ENCODE results near the gene TAS2R46.
"Not testable (repeated sequence)": the region's sequence is repeated elsewhere in the genome, so short reads cannot be mapped to it uniquely, and the experiment has no call there.

The TAS2R46 gene, protein sequence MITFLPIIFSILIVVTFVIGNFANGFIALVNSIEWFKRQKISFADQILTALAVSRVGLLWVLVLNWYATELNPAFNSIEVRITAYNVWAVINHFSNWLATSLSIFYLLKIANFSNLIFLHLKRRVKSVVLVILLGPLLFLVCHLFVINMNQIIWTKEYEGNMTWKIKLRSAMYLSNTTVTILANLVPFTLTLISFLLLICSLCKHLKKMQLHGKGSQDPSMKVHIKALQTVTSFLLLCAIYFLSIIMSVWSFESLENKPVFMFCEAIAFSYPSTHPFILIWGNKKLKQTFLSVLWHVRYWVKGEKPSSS

DNA sequence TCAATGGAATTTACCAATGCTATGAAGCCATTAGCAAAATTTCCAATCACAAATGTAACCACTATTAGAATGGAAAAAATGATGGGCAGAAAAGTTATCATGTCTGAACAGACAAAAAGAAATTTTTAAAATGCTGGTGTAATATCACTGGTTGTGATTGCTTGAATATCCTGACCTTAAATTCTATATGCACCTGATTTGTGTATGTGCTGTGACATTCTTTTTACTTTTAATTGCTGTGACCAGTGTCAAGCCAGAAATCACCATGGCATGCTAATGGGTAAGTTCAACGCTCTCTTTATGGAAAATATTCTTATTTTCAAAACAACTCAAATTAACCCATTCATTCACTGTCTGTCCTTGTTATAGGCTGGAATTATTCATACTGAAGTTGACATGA is at the start of gene TAS2R46:
TAS2R46 (minus strand) TSS at position 101 of the 400 bp plus-strand sequence; CDS start at position 101, 0 bp downstream.
- not testable (repeated sequence) for DNase-seq

DNA sequence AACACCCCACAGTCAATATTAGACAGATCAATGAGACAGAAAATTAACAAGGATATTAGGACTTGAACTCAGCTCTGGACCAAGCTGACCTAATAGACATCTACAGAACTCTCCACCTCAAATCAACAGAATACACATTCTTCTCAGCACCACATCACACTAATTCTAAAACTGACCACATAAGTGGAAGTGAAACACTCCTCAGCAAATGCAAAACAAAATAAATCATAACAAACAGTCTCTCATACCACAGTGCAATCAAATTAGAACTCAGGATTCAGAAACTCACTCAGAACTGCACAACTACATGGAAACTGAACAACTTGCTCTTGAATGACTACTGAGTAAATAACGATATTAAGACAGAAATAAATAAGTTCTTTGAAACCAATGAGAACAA is 49.1 kb upstream of the TAS2R46 start:
- not testable (repeated sequence) for DNase-seq

DNA sequence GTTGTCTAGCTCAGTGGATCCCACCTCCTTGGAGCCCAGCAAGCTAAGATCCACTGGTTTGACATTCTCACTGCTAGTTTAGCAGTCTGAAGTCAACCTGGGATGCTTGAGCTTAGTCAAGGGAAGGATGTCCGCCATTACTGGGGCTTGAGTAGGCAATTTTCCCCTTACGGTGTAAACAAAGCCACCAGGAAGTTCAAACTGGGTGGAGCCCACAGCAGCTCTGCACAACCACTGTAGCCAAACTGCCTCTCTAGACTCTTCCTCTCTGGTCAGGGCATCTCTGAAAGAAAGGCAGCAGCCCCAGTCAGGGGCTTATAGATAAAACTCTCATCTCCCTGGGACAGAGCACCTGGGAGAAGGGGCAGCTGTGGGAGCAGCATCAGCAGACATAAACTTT is 46.8 kb upstream of the TAS2R46 start:
- DNase-seq = no peak

DNA sequence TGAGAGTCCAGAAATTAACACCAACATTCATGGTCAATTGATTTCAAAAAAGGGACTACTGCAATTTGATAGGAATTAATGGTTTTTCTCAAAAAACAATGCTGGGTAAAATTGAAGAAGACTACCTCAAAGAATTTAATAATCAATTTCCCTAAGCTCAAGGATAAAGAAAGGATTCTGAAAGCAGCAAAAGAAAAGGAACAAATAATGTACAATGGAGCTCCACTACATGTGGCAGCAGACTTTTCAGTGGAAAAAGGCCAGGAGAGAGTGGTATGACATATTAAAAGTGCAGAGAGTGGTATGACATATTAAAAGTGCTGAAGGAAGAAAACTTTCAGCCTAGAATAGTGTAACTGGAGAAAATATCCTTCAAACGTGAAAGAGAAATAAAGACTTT is 45.6 kb upstream of the TAS2R46 start:
- no peak for DNase-seq

DNA sequence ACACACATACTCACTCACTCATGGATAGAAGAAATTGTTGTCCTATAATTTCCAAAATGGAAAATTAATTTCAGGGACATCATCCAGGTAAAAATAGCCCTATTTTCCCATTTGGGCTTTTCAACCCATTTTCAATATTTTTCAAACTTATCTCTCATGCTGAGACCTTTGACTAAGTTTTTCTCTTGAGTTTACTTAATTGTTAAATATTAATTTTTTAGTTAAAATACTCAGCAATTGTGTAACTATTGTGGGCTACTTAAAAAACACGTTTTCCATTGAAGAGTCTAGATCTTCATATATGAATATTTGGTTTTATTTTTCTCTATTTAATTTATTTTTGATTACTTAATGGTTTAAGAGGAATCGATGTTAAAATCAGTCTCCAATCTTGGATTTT is 44.2 kb upstream of the TAS2R46 start:
- no peak for DNase-seq

DNA sequence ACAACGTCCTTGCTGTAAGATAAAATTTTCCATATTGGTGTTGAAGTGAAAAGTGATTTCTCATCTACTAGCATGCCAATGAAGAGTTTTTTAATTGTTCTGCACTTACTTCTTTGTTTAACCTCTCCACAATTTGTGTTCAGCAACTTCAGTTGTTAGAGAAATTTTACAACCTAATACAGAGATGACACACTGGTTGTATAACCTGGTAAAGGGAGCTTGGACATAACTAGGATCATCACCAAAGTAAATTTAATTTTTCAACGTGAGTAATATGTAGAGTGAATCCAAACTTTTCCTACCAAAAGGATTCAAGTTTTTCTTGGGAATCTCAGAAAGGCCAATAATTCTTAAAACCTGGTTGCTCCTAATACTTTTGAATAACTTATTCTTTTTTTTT is 43.5 kb upstream of the TAS2R46 start:
- no peak for DNase-seq

DNA sequence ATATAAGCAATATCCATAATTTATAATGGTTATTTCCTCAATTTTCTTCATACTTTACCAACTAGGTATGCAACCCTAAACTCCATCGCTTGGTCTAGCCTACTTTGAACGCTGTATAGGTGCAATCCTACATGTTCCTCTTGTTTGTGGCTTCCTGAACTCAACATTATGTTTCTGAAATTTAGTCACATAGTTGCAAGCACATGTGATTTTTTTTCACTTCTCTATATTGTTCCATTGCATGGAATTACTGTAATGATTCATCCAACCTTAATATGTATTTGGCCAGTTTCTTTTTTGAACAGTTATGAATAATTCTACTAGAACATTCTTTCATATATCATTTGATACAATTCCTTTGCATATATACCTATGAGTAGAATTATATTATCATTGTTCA is 32.8 kb upstream of the TAS2R46 start:
- not testable (repeated sequence) for DNase-seq

DNA sequence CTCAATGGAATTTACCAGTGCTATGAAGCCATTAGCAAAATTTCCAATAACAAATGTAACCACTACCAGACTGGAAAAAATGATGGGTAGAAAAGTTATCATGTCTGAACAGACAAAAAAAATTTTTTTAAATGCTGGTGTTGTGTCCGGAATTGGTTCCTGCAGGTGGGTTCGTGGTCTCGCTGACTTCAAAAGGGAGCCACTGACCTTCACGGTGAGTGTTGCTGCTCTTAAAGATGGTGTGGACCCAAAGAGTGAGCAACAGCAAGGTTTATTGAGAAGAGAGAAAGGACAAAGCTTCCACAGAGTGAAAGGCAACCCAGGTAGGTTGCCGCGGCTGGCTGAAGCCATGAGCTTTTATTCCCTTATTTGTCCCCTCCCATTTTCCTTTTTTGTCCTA is 30.0 kb upstream of the TAS2R46 start, which contains the start of gene TAS2R43:
TAS2R43 (minus strand) TSS at position 186 of the 400 bp plus-strand sequence; CDS start at position 102, 84 bp downstream.
- DNase-seq = no peak

DNA sequence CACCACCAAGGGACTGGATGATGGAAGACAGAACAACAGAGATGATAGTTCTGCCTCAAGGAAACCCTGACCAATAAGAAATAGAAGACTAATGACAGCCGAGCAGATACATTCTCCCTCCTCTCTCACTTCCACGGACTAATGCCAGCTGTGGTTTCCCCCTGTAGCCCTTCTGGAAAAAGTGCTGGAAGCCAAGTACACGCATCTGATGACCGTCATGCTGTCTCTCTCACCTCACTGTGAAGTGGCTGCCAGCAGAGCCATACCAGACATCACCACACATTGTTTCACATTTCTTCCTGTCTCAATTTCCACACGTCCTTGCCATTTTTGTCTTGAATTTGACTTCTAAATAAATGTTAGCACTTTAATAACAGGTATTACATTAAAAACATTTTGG is 27.2 kb upstream of the TAS2R46 start:
- no peak for DNase-seq

DNA sequence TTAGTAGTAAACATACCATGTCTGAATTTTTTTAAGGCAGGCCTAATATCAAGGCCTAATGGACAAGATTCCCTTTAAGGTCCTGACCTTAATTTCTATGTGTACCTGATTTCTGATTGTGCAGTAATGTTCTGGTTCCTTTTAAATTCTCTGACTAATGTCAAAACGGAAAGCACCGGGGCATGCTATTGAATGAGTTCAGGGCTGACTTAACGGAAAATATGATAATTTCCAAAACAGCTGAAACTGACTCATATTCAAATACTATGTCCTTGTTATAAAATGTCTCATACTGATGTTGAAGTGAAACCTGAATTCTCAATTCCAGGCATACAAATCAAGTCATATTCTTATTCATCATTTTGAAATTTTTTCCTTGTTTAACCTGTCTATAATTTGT is 23.3 kb upstream of the TAS2R46 start:
- DNase-seq = no peak

DNA sequence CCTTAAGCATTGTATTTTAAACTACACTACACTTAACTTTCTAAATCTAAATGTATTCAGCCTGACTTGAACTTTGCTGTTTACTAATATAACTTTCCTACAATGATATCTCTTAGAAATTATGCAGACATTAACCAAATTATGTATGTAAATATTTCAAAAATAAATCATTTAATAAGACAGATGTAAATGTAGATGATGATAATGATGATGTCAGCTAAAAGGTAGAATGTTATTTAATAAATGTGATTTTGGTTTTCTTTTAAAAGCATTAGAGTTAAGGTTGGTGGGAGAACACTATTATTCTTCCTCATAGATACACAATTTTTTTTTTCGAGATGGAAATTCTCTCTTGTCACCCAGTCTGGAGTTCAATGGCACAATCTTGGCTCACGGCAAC is 19.9 kb upstream of the TAS2R46 start:
- DNase-seq = no peak

DNA sequence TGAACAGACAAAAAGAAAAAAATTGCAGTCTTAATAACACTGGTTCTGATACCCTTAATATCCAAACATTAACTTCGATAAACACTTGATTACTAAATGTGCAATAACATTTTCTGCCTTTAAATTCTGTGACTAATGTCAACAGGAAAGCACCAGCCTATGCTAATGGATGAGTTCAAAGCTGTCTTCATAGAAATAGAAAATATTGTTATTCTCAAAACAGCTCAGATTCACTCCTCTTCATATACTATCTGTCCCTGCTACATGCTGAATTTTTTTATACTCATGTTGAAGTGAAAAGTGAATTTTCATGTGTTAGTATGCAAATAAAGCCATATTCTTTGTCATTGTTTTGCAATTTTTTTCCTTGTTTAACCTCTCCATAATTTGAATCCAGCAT is 16.2 kb upstream of the TAS2R46 start:
- DNase-seq = no peak

DNA sequence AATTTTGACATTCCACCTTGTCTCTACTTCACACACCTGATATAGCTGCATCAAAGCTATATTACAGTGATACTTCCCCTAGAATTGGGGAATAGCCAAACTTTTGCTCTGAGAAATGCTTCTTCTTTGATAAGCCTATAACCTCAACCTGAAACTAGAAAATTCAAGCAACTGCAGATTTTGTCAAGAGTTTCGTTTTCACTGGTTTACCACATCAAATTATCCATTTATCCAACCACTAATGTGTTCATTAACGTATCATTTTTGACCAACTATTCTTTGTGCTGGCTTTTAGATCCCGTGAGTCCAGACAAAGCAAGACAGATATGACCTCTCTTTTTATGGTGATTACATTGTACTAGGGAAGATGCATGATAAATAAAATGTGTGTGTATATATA is 13.5 kb upstream of the TAS2R46 start:
- DNase-seq = no peak

DNA sequence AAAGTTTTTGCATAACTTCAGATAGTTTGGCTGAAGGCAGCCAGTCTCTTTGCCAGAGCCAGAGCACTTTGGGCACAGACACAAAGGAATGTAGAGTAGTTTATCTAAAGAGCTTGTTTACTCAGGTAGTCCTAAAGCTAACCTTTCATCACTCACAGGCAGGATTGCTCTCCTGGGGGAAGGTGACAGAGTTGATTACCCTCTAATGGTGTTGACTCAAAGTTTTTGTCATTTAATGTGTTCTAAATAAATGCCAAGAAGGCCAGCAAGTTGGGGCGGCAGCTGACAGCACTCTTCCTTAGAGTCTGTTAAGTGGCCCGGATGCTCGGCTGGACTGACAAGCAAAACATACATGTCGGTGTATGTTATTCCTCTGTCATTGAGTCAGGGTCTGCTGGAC is 9.3 kb upstream of the TAS2R46 start:
- no peak for DNase-seq

DNA sequence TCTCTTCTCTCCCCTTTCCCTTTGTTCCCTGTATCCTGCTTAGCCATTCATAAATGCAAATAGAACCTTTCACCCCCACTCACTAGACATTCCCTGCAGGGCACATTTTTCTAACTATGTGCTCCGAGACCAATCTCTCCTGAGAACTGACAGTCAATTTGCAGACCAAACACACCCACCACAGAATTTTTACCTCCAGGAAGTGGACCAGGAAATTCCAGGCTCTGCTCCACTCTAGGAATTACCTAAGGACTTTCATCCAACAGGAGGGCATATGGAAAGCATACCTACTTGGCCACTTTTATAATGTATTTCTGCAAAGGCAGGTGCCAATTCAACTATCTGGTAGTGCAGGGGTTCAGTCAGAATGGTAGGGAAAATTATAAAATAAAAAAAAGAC is 8.9 kb upstream of the TAS2R46 start:
- DNase-seq = no peak

DNA sequence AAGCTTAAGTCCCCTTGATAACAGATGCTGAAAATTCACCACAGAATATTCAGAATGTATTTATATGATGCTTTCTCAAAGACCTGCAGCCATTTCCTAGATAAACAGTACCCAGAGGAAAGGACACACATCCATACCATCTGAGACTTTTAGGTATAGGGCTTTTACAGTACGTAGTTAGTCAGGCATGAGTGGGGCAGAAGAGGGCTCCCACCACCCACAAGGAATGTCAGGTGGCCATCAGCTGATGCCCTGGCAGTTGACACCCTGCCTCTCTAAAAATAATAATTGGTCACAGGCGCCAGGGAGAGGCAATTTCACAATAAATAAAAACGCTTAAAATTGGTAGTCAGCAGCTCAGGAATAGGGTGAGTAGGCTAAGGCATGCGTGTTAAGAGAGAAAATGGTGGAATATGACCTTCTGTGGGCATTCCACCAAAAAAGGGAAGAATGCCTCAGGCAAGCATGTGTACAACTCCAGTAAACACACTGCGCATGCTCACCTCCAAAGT is 7.8 kb upstream of the TAS2R46 start:
- no peak for DNase-seq

DNA sequence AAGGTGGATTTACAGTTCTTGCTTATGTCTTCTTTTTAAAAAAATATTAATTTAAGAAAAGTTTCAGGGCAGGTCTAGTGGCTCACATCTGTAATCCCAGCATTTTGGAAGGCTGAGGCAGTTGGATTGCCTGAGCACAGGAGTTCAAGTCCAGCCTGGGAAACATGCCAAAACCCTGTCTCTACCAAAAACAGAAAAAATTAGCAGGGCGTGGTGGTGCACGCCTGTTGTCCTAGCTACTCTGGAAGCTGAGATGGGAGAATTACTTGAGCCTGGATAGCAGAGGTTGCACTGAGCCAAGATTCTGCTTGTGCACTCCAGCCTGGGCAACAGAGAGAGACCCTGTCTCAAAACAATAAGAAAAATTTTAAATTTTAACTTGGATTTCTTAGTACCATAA is 5.4 kb upstream of the TAS2R46 start:
- DNase-seq = no peak

DNA sequence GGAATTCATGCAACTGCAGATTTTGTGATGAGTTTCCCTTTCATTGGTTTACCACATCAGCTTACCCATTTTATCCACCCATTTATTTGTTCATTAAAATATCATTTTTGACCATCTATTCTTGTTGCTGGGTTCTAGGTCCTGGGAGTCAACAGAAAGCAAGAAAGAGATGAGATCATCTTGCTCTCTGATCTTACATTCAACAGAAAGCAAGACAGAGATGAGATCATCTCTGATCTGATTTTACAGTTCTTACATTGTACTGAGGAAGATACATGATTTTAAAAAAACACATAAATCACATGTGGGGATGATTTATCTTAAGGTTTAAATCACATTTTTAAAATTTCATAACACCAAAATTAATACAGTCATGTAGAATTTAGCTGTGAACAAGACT is 2.3 kb downstream of the TAS2R46 start:
- DNase-seq = no peak

DNA sequence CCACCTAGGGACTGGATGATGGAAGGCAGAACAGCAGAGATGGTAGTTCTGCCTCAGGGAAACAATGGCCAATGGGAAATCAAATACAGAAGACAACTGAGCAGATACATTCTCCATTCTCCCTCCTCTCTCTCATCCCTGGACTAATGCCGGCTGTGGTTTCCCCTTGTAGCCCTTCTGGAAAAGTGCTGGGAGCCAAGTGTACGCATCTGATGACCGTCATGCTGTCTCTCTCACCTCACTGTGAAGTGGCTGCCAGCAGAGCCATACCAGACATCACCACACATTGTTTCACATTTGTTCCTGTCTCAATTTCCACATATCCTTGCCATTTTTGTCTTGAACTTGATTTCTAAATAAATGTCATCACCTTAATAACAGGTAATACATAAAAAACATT is 3.1 kb downstream of the TAS2R46 start:
- DNase-seq = no peak

DNA sequence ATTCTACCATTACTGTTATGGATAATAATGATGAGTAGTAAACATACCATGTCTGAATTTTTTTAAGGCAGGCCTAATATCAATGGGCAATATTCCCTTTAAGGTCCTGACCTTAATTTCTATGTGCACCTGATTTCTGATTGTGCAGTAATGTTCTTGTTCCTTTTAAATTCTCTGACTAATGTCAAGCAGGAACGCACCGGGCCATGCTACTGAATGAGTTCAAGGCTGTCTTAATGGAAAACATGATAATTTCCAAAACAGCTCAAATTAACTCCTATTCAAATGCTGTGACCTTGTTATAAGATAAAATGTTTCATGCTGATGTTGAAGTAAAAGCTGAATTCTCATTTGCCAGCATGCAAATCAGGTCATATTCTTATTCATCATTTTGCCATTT is 6.8 kb downstream of the TAS2R46 start:
- DNase-seq = no peak

DNA sequence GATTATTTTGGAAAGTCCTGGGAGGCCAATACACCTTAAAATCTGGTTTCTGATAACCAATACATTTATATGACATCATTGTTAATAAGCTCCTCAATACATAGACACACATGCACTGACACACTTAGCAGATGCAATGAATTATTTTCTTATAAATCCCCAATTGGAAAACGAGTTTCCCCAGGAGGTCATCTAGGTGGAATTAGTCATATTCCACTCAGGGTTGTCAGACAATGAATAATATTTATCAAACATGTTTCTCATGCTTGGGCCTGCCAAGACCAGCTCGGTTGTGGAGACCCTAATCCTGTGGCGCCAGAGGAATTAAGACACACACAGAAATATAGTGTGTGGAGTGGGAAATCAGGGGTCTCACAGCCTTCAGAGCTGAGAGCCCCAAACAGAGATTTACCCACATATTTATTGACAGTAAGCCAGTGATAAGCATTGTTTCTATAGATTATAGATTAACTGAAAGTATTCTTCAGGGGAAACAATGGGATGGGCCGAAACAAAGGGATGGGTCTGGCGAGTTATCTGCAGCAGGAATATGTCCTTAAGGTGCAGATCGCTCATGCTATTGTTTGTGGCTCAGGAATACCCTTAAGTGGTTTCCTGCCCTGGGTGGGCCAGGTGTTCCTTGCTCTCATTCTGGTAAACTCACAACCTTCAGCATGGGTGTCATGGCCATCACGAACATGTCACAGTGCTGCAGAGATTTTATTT is 12.1 kb downstream of the TAS2R46 start:
- not testable (repeated sequence) for DNase-seq

DNA sequence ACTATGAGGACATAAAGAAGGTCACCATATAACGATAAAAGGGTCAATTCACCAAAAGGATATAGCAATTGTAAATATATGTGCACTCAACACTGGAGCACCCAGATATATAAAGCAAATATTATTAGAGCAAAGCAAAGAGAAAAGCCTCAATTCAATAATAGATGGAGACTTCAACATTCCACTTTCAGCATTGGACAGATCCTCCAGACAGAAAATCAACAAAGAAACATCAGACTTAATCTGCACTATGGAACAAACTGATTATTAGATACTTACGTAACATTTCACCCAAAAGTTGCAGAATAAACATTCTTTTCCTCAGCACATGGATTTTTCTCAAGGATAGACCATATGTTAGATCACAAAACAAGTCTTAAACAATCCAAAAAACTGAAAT is 20.7 kb downstream of the TAS2R46 start:
- DNase-seq = not testable (repeated sequence)

DNA sequence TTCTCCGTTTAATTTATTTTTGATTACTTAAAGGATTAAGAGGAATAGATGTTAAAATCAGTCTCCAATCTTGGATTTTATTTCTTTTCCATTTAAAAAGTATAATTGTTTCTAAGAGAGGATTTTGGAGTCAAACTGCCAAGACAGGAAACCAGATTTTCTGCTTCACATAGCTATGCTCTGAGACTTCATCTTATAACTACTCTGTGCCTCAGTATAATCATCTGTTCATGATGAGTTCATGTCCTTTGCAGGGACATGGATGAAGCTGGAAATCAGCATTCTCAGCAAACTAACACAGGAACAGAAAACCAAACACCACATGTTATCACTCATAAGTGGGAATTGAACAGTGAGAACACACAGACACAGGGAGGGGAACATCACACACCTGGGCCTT is 21.9 kb downstream of the TAS2R46 start:
- DNase-seq = no peak

DNA sequence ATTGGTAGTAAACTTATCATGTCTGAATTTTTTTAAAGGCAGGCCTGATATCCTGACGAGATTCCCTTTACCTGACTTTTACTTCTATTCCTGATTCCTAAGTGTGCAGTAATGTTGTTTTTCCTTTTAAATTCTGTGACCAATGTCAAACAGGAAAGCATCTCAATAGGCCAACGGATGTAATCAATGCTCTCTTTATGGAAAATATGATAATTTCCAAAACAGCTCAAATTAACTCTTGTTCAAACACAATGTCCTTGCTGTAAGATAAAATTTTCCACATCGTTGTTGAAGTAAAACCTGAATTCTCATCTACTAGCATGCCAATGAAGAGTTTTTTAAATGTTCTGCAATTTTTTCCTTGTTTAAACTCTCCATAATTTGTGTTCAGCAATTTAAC is 22.9 kb downstream of the TAS2R46 start:
- no peak for DNase-seq
